ENCODE measurements around the gene PSME3IP1.
A peak's percentile ranks its signal among the peaks of the same experiment; 100 is the strongest.

PSME3IP1 gene

GRCh38 chr16:57148481-57148880, 37.4 kb downstream of the PSME3IP1 start:
- Histone ChIP-seq H3K27ac (peak overlapping the region; percentile 87), H3K9ac (ENCODE audit: insufficient read length) (no peak overlapping the region), H3K36me3 (ENCODE audit: insufficient read depth, low read length) (no peaks in the 10 kb centered on the region; the same call in 1 of the 2 replicates), H3K4me3 (no peak overlapping the region), H3K9me3 (ENCODE audit: low read depth, low read length) (no peaks in the 10 kb centered on the region)
- TF ChIP-seq FOXP2 (optimal IDR thresholded peaks at IDR 0.05; ENCODE audit: control extremely low read depth, extremely low read length, insufficient read depth): no peak
- no peak for TF ChIP-seq EZH2 (IDR thresholded peaks at IDR 0.05)
- no peak for TF ChIP-seq POLR2AphosphoS5 (IDR thresholded peaks at IDR 0.05; ENCODE audit: borderline replicate concordance, low read depth, low read length)
- no peak for DNase-seq (ENCODE audit: low read depth, low spot score)

DNA sequence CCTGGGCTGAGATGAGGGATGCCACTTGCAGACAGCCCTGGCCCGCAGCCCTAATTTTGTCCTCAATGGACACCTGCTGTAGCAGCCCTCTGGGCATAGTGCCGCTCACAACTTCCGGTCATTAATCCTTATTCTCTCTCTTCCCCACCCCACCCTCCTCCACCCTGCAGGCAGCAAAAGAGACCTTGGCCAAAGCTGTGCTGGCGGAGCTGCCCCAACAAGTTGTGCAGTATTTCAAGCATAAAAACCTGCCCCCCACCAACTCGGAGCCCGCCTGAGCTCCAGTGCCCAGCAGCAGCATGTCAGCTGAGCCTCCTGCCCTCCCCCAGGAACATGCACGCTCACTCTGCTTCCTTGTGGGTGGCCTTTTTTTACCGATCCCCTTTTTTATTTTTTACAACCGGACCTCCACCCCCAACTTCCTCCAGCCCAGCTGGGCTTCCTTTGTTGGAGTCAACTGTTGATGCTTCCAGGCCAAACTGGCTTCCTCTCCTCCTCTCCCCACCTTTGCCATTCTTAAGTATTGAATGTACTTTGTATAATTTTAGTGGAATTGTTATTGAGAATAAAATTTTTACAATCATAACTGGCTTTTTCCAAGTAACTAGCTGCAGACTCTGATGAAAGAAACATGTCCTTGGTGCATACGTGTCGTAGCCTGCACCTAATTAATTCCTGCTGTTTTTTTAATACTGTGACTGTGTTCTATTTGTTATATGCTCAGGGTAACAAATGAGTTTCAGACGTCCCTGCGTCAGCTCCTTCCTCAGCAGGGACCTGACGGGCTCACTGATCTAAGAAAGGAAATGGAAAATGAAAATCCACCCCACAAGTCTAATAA, 38.2 kb downstream of the PSME3IP1 start:
- peak overlapping the region; percentile 38 for H3K4me3 ChIP-seq
- H3K9me3 ChIP-seq (ENCODE audit: low read depth, low read length): no peaks in the 10 kb centered on the region
- H3K27ac ChIP-seq: peak overlapping the region; percentile 87
- no peaks in the 10 kb centered on the region; the same call in 1 of the 2 replicates for H3K36me3 ChIP-seq (ENCODE audit: insufficient read depth, low read length)
- H3K9ac ChIP-seq (ENCODE audit: insufficient read length): no peak overlapping the region
- TF ChIP-seq EZH2 (IDR thresholded peaks at IDR 0.05) (no peak), FOXP2 (optimal IDR thresholded peaks at IDR 0.05; ENCODE audit: control extremely low read depth, extremely low read length, insufficient read depth) (no peak), POLR2AphosphoS5 (IDR thresholded peaks at IDR 0.05; ENCODE audit: borderline replicate concordance, low read depth, low read length) (no peak)
- DNase-seq (ENCODE audit: low read depth, low spot score): peak; percentile 20

- no peak overlapping the region for H3K27ac ChIP-seq
Measured at GRCh38 chr16:57146735-57147134, 39.1 kb downstream of the PSME3IP1 start.

GRCh38 chr16:57146040-57146647, 39.7 kb downstream of the PSME3IP1 start:
- Histone ChIP-seq H3K27ac (no peak overlapping the region), H3K9ac (ENCODE audit: insufficient read length) (no peak overlapping the region), H3K9me3 (ENCODE audit: low read depth, low read length) (no peaks in the 10 kb centered on the region), H3K36me3 (ENCODE audit: insufficient read depth, low read length) (no peaks in the 10 kb centered on the region), H3K4me3 (no peak overlapping the region)
- TF ChIP-seq FOXP2 (optimal IDR thresholded peaks at IDR 0.05; ENCODE audit: control extremely low read depth, extremely low read length, insufficient read depth) (no peak), EZH2 (IDR thresholded peaks at IDR 0.05) (no peak)
- DNase-seq (ENCODE audit: low read depth, low spot score): no peak

More at GRCh38 chr16:57146735-57147134, 39.1 kb downstream of the PSME3IP1 start:
- no peak for DNase-seq (ENCODE audit: low read depth, low spot score)
- TF ChIP-seq EZH2 (IDR thresholded peaks at IDR 0.05) (no peak), POLR2AphosphoS5 (IDR thresholded peaks at IDR 0.05; ENCODE audit: borderline replicate concordance, low read depth, low read length) (no peak), FOXP2 (optimal IDR thresholded peaks at IDR 0.05; ENCODE audit: control extremely low read depth, extremely low read length, insufficient read depth) (no peak)
- Histone ChIP-seq H3K4me3 (no peak overlapping the region), H3K36me3 (ENCODE audit: insufficient read depth, low read length) (no peaks in the 10 kb centered on the region), H3K9me3 (ENCODE audit: low read depth, low read length) (no peaks in the 10 kb centered on the region), H3K9ac (ENCODE audit: insufficient read length) (no peak overlapping the region)

- no peak overlapping the region for H3K4me3 ChIP-seq
- no peaks in the 10 kb centered on the region for H3K9me3 ChIP-seq (ENCODE audit: low read depth, low read length)
- DNase-seq (ENCODE audit: low read depth, low spot score): no peak
- H3K9ac ChIP-seq (ENCODE audit: insufficient read length): no peak overlapping the region
- no peaks in the 10 kb centered on the region for H3K36me3 ChIP-seq (ENCODE audit: insufficient read depth, low read length)
- no peak overlapping the region for H3K27ac ChIP-seq
- TF ChIP-seq FOXP2 (optimal IDR thresholded peaks at IDR 0.05; ENCODE audit: control extremely low read depth, extremely low read length, insufficient read depth) (no peak), EZH2 (IDR thresholded peaks at IDR 0.05) (no peak), POLR2AphosphoS5 (IDR thresholded peaks at IDR 0.05; ENCODE audit: borderline replicate concordance, low read depth, low read length) (no peak)
Measured at GRCh38 chr16:57145046-57146021, 40.5 kb downstream of the PSME3IP1 start.

DNA sequence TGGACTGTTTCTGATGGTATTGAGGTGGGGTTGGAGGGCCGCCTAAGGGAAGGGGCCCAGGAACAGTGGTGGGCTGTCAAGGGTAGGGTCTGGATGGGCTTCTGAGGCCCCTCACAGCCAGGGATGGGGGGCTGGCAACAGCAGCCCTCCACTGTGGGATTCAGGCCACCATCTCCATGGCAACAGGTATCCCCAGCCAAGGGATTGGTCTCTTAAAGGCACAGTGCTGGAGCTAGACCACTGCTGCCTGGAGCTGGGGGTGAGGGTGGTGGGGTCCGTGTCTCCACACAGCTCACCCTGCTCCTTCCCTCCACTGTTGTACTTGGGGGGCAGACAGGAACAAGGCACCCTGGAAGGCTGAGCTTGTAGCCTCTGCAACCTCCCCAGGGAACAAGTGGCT, 41.8 kb downstream of the PSME3IP1 start:
- Histone ChIP-seq H3K4me3 (no peak overlapping the region), H3K9me3 (ENCODE audit: low read depth, low read length) (no peaks in the 10 kb centered on the region), H3K9ac (ENCODE audit: insufficient read length) (no peak overlapping the region), H3K27ac (no peak overlapping the region), H3K36me3 (ENCODE audit: insufficient read depth, low read length) (no peaks in the 10 kb centered on the region)
- TF ChIP-seq FOXP2 (optimal IDR thresholded peaks at IDR 0.05; ENCODE audit: control extremely low read depth, extremely low read length, insufficient read depth) (no peak), POLR2AphosphoS5 (IDR thresholded peaks at IDR 0.05; ENCODE audit: borderline replicate concordance, low read depth, low read length) (no peak), EZH2 (IDR thresholded peaks at IDR 0.05) (no peak)
- DNase-seq (ENCODE audit: low read depth, low spot score): no peak

- H3K9ac ChIP-seq (ENCODE audit: insufficient read length): no peak overlapping the region
- H3K27ac ChIP-seq: no peak overlapping the region
- H3K4me3 ChIP-seq: no peak overlapping the region
- TF ChIP-seq FOXP2 (optimal IDR thresholded peaks at IDR 0.05; ENCODE audit: control extremely low read depth, extremely low read length, insufficient read depth): no peak
- TF ChIP-seq EZH2 (IDR thresholded peaks at IDR 0.05): no peak
- no peak for TF ChIP-seq POLR2AphosphoS5 (IDR thresholded peaks at IDR 0.05; ENCODE audit: borderline replicate concordance, low read depth, low read length)
- no peaks in the 10 kb centered on the region for H3K9me3 ChIP-seq (ENCODE audit: low read depth, low read length)
- H3K36me3 ChIP-seq (ENCODE audit: insufficient read depth, low read length): no peaks in the 10 kb centered on the region
- DNase-seq (ENCODE audit: low read depth, low spot score): no peak
Measured at GRCh38 chr16:57143149-57143921, 42.5 kb downstream of the PSME3IP1 start.

Measured in SK-N-MC (cell line).